Ovary (tissue), 9 donors: ENCODE results near the gene CCDC187. TPM values are rescaled to one million over a fixed set of nuclear protein-coding genes. Genes with fewer than 3 reads are reported as not detected.

Experiments used
- DNase-seq, 5 donors: peaks; one replicate each; pipeline ENCODE4 v3.0.0-alpha.2; 2019 to 2020
- H3K27ac ChIP-seq, 2 donors: fragments of 200-600 bp; one replicate each; pipeline versions ENCODE4 v1.5.1 to v1.8.0; 2019 to 2022
- H3K27me3 ChIP-seq: fragments of 200-600 bp; one replicate; pipeline ENCODE4 v1.8.0; 2022
- H3K36me3 ChIP-seq: fragments of 200-600 bp; sonication (generic); one replicate; pipeline ENCODE4 v1.5.1; 2019
- H3K4me1 ChIP-seq: one replicate; pipeline ENCODE4 v1.8.1; 2013; ENCODE audit warnings: mild to moderate bottlenecking, moderate library complexity; ENCODE audit not compliant: insufficient read depth
- H3K4me3 ChIP-seq: fragments of 200-600 bp; sonication (generic); one replicate; pipeline ENCODE4 v1.5.1; 2017
- H3K9me3 ChIP-seq, 2 donors: fragments of 200-600 bp in 1 of 2; sonication (generic) in 1 of 2; one replicate each; pipeline versions ENCODE4 v1.5.1 to v1.8.1; 2013 to 2019; ENCODE audit warnings: mild to moderate bottlenecking in 1 of 2, moderate library complexity in 1 of 2
- CTCF ChIP-seq, 3 donors: fragments of 450-650 bp in 2 of 3; fragments of 200-600 bp in 1 of 3; IDR thresholded peaks; one replicate each; pipeline versions ENCODE4 v1.5.1 to v1.8.0; 2016 to 2022; ENCODE audit warnings: antibody characterized with exemption in 3 of 3, mild to moderate bottlenecking in 1 of 3
- EP300 ChIP-seq: sonication (generic); formaldehyde crosslinking; IDR thresholded peaks from one replicate; pipeline ENCODE4 v1.6.1; 2017; ENCODE audit warnings: antibody characterized with exemption
- POLR2A ChIP-seq: fragments of 450-650 bp; IDR thresholded peaks from one replicate; pipeline ENCODE4 v1.6.1; 2017; ENCODE audit warnings: antibody characterized with exemption, mild to moderate bottlenecking, moderate library complexity
- WGBS, 3 donors: extraction: QIAGEN DNeasy Blood & Tissue Kit in 1 of 3; methylation state at CpG; one replicate each; pipeline versions ENCODE4 v1.1.5 to v1.1.7; 2013 to 2017; 5-methylcytosine and 5-hydroxymethylcytosine counted together
- intact Hi-C, 4 donors: fragments of 100-400 bp; cut with DNase I; formaldehyde crosslinking; loops; one replicate each; pipeline versions ENCODE4 v1.11.0 to v1.15.1; 2022 to 2023
- polyA plus RNA-seq, 2 donors: library from polyadenylated mRNA; stranded (reverse); fragments of 200-250 nt in 1 of 2; fragments of 350-450 nt in 1 of 2; fragmentation: Illumina TruSeq in 1 of 2; extraction: RNeasy Lipid Tissue Mini Kit (QIAGEN cat#74804) in 1 of 2; gene quantifications; one replicate each; pipeline ENCODE4 v1.2.3, GENCODE V29; 2013 to 2014
- total RNA-seq, 7 donors: library from RNA; depleted of rRNA in 2 of 7; stranded (reverse); fragments of >200 nt in 2 of 7; fragmentation: NEBNext Ultra II Directional in 3 of 7; extraction: Animal tissue kit (Norgen Biotek cat#: 25700) in 3 of 7; gene quantifications; one replicate each; pipeline versions ENCODE4 v1.1.0 to v1.2.4, GENCODE V29; 2016 to 2023
- donor health status: DM: no; HTN: no; CAD: no; lungs with moderate emphysema.
- donor health status: DM: no; HTN: no; CAD: no.
- donor health status: Bipolar disorder and iron deficiency.
- donor health status: DM: yes; HTN: yes; CAD: no.
- donor health status: DM: no; HTN: no; CAD: no.
- donor health status: DM: yes; HTN: yes; CAD: no.

CCDC187 gene
- total and polyA plus RNA-seq, 9 donors = 0.02 to 15.7 (median 0.74) TPM; not detected in 1

GRCh38 chr9:136304456-136304855 lies 562 bp upstream of the CCDC187 start:
- 72 to 86% (median 83%) methylated on average over 10 of the region's 10 CpGs for WGBS, 3 donors
- no peaks in the 10 kb centered on the region for H3K27me3 ChIP-seq
- H3K27ac ChIP-seq = no peak overlapping the region
- H3K4me1 ChIP-seq = no peaks in the 10 kb centered on the region
- H3K4me3 ChIP-seq = no peak overlapping the region
- H3K36me3 ChIP-seq = no peaks in the 10 kb centered on the region
- no peaks in the 10 kb centered on the region for H3K9me3 ChIP-seq
- TF ChIP-seq POLR2A (no peak), CTCF (IDR thresholded peaks at IDR 0.05) (no peak), EP300 (no peak)
- intact Hi-C loops = no loop called here
- DNase-seq = no peak

- no peak overlapping the region for H3K27ac ChIP-seq
- DNase-seq = no peak
- intact Hi-C loops = no loop called here
- H3K9me3 ChIP-seq = no peaks in the 10 kb centered on the region
- H3K36me3 ChIP-seq = no peaks in the 10 kb centered on the region
- no peak overlapping the region for H3K4me3 ChIP-seq
- 71 to 75% (median 72%) methylated on average over 26 to 34 of the region's 34 CpGs for WGBS, 3 donors
- no peak for TF ChIP-seq EP300
- TF ChIP-seq CTCF (IDR thresholded peaks at IDR 0.05) = no peak
- H3K27me3 ChIP-seq = no peaks in the 10 kb centered on the region
- no peaks in the 10 kb centered on the region for H3K4me1 ChIP-seq
These were observed 649 bp downstream of the CCDC187 start for GRCh38 chr9:136303066-136303824.

- no peak overlapping the region for H3K27ac ChIP-seq
- no peak overlapping the region for H3K4me3 ChIP-seq
- no peaks in the 10 kb centered on the region for H3K9me3 ChIP-seq
- intact Hi-C loops = no loop called here
- TF ChIP-seq EP300 = no peak
- TF ChIP-seq POLR2A = no peak
- TF ChIP-seq CTCF (IDR thresholded peaks at IDR 0.05) = no peak
- no peak for DNase-seq
- no peaks in the 10 kb centered on the region for H3K27me3 ChIP-seq
- H3K36me3 ChIP-seq = no peaks in the 10 kb centered on the region
- no peaks in the 10 kb centered on the region for H3K4me1 ChIP-seq
- WGBS, 3 donors = 70 to 81% (median 71%) methylated on average over 12 of the region's 12 CpGs
These were observed 1.4 kb downstream of the CCDC187 start for GRCh38 chr9:136302527-136302926.

GRCh38 chr9:136300866-136301265 lies 3.0 kb downstream of the CCDC187 start:
- WGBS, 3 donors = 88 to 89% (median 88%) methylated on average over 13 of the region's 13 CpGs
- TF ChIP-seq POLR2A = no peak
- TF ChIP-seq CTCF (IDR thresholded peaks at IDR 0.05) = no peak
- no peak for TF ChIP-seq EP300

More at GRCh38 chr9:136300866-136301265, 3.0 kb downstream of the CCDC187 start:
- Histone ChIP-seq H3K4me1 (no peaks in the 10 kb centered on the region), H3K4me3 (no peak overlapping the region), H3K9me3 (no peaks in the 10 kb centered on the region), H3K27me3 (no peaks in the 10 kb centered on the region), H3K27ac (no peak overlapping the region), H3K36me3 (no peaks in the 10 kb centered on the region)
- no peak for DNase-seq
- intact Hi-C loops = no loop called here
